Renal pelvis (tissue), 4 donors: Measurements from ENCODE around the gene TRIM32. TPM values are rescaled to one million over a fixed set of nuclear protein-coding genes. Genes with fewer than 3 reads are reported as not detected.
A peak's percentile ranks its signal among the peaks of the same experiment; 100 is the strongest.

Source experiments
- DNase-seq: peaks from one replicate; pipeline ENCODE4 v3.0.0-alpha.2; 2013
- polyA plus RNA-seq, 3 donors: library from polyadenylated mRNA; unstranded; fragments of 120-200 nt; gene quantifications; one replicate each; pipeline ENCODE4 v1.2.1, GENCODE V29; 2013; ENCODE audit not compliant: insufficient read length in 3 of 3

Gene TRIM32
- polyA plus RNA-seq, 3 donors = 21.4 to 23.7 (median 22.7) TPM

- DNase-seq = no peak
Observed at GRCh38 chr9:116701940-116702642, 15.0 kb downstream of the TRIM32 start.

GRCh38 chr9:116703634-116704033 is 16.5 kb downstream of the TRIM32 start:
- DNase-seq = no peak

- DNase-seq = no peak
Observed at GRCh38 chr9:116704470-116704869, 17.4 kb downstream of the TRIM32 start.

- no peak for DNase-seq
Observed at GRCh38 chr9:116705531-116705930, 18.4 kb downstream of the TRIM32 start.

- DNase-seq = no peak
Observed at GRCh38 chr9:116706310-116707290, 19.5 kb downstream of the TRIM32 start.

- DNase-seq = no peak
Observed at GRCh38 chr9:116712781-116713180, 25.7 kb downstream of the TRIM32 start.

GRCh38 chr9:116713271-116713670 is 26.2 kb downstream of the TRIM32 start:
- no peak for DNase-seq

- DNase-seq = no peak
Observed at GRCh38 chr9:116715751-116716150, 28.6 kb downstream of the TRIM32 start.

GRCh38 chr9:116716438-116716837 is 29.3 kb downstream of the TRIM32 start:
- no peak for DNase-seq

- DNase-seq = peak; percentile 51
Observed at GRCh38 chr9:116717150-116717549, 30.0 kb downstream of the TRIM32 start.

GRCh38 chr9:116718111-116718510 is 31.0 kb downstream of the TRIM32 start:
- DNase-seq = no peak

GRCh38 chr9:116720111-116720510 is 33.0 kb downstream of the TRIM32 start:
- DNase-seq = no peak

GRCh38 chr9:116721411-116721810 is 34.3 kb downstream of the TRIM32 start:
- no peak for DNase-seq

GRCh38 chr9:116721944-116722343 is 34.8 kb downstream of the TRIM32 start:
- DNase-seq = no peak

- DNase-seq = no peak
Observed at GRCh38 chr9:116724123-116724522, 37.0 kb downstream of the TRIM32 start.

- no peak for DNase-seq
Observed at GRCh38 chr9:116726602-116727001, 39.5 kb downstream of the TRIM32 start.

GRCh38 chr9:116733010-116733641 is 46.0 kb downstream of the TRIM32 start:
- DNase-seq = no peak

GRCh38 chr9:116736399-116737151 is 49.5 kb downstream of the TRIM32 start:
- no peak for DNase-seq

GRCh38 chr9:116737152-116737546 is 50.0 kb downstream of the TRIM32 start:
- DNase-seq = peak; percentile 78

- DNase-seq = no peak
Observed at GRCh38 chr9:116741086-116741740, 54.1 kb downstream of the TRIM32 start.

- DNase-seq = no peak
Observed at GRCh38 chr9:116741742-116742141, 54.6 kb downstream of the TRIM32 start.
